MV-4-11 (cell line): Measurements from ENCODE around the gene TAS1R3.
A peak's percentile ranks its signal among the peaks of the same experiment; 100 is the strongest.

ENCODE experiments used
- DNase-seq: peaks from one replicate; lab custom pipeline; 2025; lab: John Stamatoyannopoulos, UW

Gene TAS1R3

GRCh38 chr1:1371746-1372711 is 40.9 kb downstream of the TAS1R3 start:
- peak; percentile 64 for DNase-seq

DNA sequence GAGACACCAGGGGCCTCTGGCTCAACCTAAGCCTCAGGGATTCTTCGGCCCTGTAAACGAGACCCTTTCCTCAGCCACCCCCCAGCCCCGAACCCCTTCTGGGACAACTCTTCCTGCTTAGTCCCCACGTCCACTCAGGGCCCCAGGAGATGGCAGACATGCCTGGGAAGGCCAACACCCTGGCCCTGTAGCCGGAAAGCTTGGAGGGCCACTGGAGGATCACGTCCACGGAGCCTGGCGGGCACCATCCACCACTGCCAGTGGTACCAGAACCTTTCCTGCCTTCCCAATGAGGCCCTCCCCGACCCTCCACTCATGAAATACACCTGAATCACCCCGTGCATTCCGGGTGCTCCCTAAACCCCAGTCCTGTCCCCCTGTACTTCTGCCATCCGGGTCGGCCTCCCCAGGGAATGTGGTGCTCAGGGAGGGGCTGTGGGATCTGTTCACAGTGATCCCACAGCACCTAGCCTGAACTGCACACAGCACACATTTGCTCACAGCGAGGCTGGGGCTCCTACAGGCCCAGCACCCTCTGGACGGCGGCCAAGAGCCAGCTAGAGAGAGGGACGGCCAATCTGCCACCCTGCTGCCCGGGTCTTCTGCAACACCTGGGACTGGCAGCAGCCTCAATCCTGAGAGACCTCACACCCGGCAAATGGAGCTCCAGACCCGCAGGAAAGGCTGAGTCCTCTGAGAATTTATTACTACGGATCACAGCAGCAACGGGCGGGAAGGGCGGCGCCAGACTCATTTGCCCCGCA is 42.2 kb downstream of the TAS1R3 start:
- DNase-seq: no peak

GRCh38 chr1:1373815-1374588 is 42.9 kb downstream of the TAS1R3 start:
- DNase-seq: no peak

- no peak for DNase-seq
These were observed 43.5 kb downstream of the TAS1R3 start for GRCh38 chr1:1374589-1374928.

- DNase-seq: peak; percentile 100
These were observed 44.0 kb downstream of the TAS1R3 start, which contains the start of gene AURKAIP1 for GRCh38 chr1:1374929-1375662. TSS of gene AURKAIP1 (minus strand) at chr1:1375207. CDS start at chr1:1374756, 451 bp downstream.

- DNase-seq: no peak
These were observed 45.6 kb downstream of the TAS1R3 start for GRCh38 chr1:1376551-1377226.

DNA sequence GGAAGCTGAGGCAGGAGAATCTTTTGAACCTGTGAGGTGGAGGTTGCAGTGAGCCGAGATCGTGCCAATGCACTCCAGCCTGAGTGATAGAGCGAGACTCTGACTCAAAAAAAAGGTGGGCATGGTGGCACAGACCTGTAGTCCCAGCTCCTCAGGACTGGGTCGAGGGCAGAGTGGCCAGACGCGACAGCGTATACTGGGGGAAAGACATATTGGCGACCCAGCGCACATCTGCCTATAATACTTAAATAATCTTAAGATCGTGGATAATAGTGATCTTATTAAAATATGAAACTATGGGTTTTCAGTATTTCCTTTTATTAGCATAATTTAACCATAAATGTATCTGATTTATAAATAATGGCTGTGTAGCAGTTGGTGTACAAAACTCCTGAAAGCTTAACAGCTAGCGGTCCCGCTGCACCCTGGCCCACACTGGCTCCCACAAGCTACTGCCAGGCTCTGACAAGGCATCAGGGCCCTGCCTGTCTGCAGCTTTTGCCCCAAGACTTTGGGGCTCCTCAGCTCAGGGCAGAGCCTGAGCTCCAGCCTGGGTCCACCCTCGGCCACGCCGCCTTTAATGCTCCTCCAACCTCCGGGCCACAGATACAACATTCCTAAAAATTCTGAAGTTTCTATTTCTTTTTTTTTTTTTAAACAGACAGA is 46.6 kb downstream of the TAS1R3 start:
- no peak for DNase-seq

DNA sequence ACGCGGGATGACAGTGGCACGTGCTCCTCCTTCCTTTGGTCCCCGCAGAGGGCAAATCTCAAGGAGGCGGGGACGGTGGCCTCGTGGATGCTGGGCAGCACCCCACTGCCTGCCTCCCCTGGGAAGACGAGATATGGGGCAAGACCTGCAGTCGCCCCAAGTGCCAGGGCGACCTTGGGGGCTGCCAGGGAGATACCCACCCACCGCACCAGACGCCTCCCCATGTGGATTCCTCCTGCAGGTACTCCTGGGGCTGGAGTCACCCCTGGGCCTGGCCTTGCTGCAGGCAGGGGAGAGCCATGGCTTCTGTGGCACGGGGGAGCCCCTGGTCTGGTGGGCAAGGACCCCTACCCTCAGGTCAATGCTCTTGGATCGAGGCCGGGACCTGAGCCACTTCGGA is 49.8 kb downstream of the TAS1R3 start:
- no peak for DNase-seq

DNA sequence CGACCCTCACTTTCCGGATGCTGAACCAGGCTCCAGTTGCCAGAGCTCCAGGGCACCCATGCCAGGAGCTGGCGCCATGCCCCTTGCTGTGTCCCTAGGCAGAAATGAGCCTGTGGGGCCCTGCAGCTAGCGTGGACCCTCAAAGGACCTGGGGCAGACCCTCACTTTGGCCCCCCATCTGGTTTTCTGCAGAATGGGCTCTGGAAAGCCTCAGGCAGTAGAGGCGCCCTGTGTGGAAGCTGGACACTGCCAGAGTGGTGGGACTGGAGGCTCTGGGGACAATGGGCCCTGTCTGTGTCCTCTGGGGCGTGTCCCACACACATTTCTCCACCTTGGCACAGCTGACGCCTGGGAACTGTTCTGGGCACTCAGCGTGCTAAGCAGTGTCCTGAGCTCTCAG is 50.2 kb downstream of the TAS1R3 start:
- DNase-seq: no peak
